GM19452 (cell line): ENCODE measurements around the gene ATP2B2.

Experiments used
- ATAC-seq: cut with Tn5 transposase; IDR thresholded peaks from one replicate; pipeline ENCODE4 v1.9.1; 2021; ENCODE audit not compliant: unreplicated experiment

The ATP2B2 gene

GRCh38 chr3:10511809-10512494 is 6.6 kb upstream of the ATP2B2 start:
- no peak for ATAC-seq

- no peak for ATAC-seq
These were observed 5.5 kb upstream of the ATP2B2 start for GRCh38 chr3:10510743-10511432.

- ATAC-seq, result no peak
These were observed 4.8 kb upstream of the ATP2B2 start for GRCh38 chr3:10510086-10510742.

GRCh38 chr3:10509325-10509724 is 3.9 kb upstream of the ATP2B2 start:
- ATAC-seq, result no peak

- ATAC-seq, result no peak
These were observed 3.4 kb upstream of the ATP2B2 start for GRCh38 chr3:10508619-10509260.

GRCh38 chr3:10508235-10508618 is 2.8 kb upstream of the ATP2B2 start:
- ATAC-seq, result no peak

- no peak for ATAC-seq
These were observed 1.9 kb upstream of the ATP2B2 start for GRCh38 chr3:10507331-10507730.

- ATAC-seq, result no peak
These were observed 1.3 kb upstream of the ATP2B2 start for GRCh38 chr3:10506696-10507095.

- ATAC-seq, result no peak
These were observed 602 bp upstream of the ATP2B2 start for GRCh38 chr3:10505791-10506585.

- ATAC-seq, result no peak
These were observed 976 bp downstream of the ATP2B2 start for GRCh38 chr3:10504171-10505049.

- no peak for ATAC-seq
These were observed 2.1 kb downstream of the ATP2B2 start for GRCh38 chr3:10503217-10503796.

GRCh38 chr3:10502185-10502880 is 3.1 kb downstream of the ATP2B2 start:
- ATAC-seq, result no peak

- no peak for ATAC-seq
These were observed 3.7 kb downstream of the ATP2B2 start for GRCh38 chr3:10501664-10502052.

GRCh38 chr3:10500717-10501663 is 4.4 kb downstream of the ATP2B2 start:
- no peak for ATAC-seq

GRCh38 chr3:10498271-10498670 is 7.1 kb downstream of the ATP2B2 start:
- no peak for ATAC-seq

GRCh38 chr3:10497439-10497838 is 7.9 kb downstream of the ATP2B2 start:
- no peak for ATAC-seq

GRCh38 chr3:10496121-10496863 is 9.1 kb downstream of the ATP2B2 start:
- ATAC-seq, result no peak
